HG03039 (cell line): ENCODE results near the gene PRDM11.

ENCODE experiments used
- ATAC-seq: cut with Tn5 transposase; IDR thresholded peaks from one replicate; pipeline ENCODE4 v1.9.1; 2021; ENCODE audit warnings: mild to moderate bottlenecking, moderate library complexity; ENCODE audit not compliant: unreplicated experiment

PRDM11 gene

DNA sequence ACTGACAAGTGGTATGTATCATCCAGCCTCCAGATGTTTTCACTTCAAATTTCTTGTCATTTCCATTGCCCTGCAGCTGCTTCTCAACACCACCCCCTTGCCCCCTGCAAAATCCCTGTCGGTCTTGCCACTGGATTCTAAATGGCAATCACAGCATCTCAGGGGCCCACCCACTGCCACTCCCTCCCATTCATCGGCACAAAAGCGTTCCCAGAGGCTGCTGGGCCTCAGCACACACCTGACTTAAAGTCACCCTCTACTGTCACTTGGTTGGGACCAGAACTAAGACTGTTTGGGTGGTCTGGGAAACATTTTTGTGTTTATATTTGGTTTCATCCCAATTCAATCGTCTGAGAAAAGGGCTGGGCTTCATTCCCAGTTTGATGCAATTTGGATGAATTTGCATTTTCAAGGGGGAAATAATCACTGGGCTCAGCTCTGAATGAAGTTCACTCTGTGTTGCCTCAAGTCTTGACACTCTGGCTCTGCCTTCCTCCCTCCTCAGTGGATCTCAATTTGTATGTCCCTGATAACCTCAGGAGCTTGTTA, 112.6 kb downstream of the PRDM11 start:
- ATAC-seq = no peak

DNA sequence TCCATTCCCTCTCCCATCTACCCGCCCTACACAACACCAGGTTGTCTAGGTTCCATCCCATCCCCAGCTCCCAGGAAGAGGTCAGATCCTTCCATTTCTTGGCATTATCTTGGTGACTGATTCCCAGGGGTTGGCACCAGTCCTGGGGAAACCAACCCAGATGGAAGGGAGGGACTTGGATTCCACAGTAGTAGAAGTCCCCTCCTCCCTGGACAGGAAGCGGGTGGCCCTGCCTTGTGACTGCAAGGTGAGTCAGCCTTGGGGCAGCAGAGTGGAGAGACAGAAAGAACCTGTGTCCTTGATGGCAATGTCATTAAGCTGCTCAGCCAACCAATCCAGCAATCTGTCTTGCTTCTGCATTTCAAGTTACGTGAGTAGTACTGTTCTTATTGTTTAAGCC, 113.2 kb downstream of the PRDM11 start:
- ATAC-seq = no peak

DNA sequence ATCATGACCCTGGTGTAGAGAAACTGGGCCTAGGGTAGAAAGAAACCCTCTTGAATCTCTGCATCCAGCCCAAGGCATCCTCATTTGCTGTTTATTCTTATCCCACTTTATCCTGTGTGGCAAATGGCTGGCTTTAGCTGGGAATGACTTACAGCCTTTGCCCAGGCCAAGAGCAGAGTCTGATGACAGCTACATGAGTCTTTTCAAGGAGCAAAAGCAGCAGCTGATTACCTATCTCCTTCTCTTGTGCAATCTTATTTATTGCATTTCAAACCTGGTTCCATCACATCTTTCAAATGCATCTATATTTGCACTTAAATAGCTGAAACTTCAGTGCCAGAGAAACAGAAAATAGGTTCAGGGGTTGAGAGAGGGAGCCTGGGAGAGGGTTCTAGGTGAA, 113.6 kb downstream of the PRDM11 start:
- ATAC-seq = no peak

DNA sequence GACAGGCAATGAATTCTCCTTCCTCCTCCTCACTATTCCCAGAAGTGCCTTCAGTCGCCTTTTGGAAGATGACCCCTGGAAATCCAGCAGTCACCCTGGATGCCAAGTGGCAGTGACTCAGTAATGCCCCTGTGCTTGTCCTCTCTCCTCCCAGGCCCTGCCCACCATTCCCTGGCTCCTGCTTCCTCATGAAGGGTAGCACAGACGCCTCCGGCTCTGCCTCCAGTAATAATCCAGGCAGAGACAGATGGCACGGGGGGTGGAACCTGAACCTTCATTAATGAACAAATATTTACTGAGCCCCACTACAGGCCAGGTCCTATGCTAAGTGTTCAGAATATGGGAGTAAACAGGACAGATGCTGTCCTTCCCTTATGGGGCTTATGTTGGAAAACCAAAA, 116.5 kb downstream of the PRDM11 start:
- ATAC-seq = no peak

DNA sequence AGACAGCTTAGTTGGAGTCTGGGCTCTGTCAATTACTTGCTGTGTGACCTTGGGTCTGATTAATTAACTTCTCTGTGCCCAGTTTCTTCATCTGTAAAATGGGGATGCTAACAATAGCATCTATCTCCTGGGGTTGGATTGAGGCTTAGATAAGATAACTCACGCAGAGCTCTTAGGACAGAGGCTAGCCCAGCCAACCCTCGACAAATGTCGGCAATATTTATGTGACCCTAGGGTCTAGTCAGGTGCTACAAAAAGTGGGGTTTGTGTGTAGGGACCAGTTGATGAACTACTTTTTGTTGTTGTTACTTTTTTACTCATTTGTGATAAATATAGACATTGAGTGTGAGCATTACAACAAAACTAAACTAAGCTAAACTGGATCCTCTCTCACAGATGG, 117.3 kb downstream of the PRDM11 start:
- no peak for ATAC-seq

DNA sequence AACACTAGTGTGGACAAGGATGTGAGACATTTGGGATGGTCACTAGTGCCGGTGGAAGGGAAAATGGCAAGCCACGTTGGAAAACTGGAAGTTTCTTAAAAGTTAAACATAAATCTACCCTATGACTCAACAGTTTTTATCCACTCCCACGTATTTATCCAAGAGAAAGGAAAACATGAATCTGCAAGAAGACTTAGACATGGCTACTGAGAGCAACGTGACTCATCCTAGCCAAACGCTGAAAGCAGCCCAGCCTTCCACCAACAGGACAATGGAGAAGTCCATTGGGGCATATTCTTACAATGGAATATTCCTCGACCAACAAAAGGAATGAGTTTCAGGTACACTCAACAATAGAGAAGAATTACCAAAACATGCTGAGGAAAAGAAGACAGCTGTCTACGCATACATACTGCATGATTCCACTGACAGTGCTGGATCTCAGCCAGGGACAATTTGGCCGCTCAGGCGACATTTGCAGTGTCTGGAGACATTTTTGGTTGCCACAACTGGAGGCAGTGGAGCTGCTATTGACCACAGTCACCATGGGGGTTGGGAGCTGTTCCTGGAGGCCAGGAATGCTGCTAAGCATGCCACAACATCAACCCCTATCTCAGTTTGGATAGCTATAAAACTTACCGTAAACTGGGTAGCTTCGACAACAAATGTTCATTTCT, 118.5 kb downstream of the PRDM11 start:
- no peak for ATAC-seq

DNA sequence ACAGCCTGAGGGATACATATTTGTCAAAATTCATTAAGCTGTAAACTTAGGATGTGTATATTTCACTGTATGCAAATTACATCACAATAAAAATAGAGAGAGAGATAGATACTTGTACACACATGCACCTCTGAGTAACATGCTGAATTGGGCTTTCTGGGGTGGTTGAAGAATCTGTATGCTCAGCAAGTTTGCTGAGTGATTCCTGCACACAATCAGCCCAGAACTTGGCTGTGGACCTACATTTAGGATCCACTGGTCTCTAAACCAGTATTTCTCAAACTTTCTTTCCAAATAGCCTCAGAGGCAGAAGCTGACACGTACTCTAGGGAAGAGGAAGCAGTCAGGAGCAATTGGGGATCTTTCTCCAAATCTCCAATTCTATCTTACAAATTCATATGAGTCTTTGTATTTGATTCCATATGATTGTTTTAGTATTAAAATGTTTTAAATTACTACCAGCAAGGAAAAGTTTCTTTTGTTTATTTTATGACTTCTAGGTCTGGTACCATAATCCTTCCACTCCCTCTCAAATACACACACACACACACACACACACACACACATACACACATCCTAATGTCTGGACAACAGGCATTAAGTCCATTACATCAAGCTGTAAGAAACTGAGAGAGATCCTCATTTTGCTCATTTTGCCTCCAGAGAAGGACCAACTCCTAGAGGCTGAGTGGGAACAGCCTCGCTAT, 119.7 kb downstream of the PRDM11 start:
- ATAC-seq = no peak

DNA sequence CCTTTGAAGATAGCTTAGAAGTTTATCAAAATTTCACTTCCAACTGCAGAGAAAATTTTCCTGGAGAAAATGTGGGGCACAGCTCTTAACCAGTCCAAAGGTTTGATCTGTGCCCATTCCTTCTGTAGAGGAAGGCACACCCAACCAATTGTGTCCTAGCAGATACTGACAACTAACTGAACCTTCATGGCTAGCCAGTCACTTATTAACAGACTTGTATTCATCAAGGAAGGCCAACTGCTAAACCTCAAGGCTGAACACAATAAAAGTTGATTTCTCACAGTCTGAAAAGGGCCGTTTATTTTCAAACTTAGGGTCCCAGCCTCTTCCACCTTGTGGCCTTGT, 120.2 kb downstream of the PRDM11 start:
- ATAC-seq = no peak

DNA sequence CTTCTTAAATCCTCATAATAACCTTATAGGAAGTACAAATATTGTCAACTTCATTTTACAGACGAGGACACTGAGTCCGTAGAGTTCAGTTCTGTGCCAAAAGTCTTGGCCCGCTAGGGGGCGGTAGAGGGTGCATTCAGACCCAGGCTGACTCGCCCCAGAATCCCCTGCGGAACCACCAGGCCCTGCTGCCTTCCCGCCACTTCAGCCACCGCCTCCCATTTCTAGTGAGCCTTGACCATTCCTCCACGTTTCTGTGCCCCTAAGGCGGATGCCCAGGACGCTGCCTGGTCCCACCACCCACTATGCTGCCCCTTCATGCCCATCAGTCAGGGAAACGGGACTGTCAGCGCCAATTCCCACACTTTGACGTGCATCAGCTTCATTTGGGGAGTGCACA, 120.6 kb downstream of the PRDM11 start:
- ATAC-seq = no peak

DNA sequence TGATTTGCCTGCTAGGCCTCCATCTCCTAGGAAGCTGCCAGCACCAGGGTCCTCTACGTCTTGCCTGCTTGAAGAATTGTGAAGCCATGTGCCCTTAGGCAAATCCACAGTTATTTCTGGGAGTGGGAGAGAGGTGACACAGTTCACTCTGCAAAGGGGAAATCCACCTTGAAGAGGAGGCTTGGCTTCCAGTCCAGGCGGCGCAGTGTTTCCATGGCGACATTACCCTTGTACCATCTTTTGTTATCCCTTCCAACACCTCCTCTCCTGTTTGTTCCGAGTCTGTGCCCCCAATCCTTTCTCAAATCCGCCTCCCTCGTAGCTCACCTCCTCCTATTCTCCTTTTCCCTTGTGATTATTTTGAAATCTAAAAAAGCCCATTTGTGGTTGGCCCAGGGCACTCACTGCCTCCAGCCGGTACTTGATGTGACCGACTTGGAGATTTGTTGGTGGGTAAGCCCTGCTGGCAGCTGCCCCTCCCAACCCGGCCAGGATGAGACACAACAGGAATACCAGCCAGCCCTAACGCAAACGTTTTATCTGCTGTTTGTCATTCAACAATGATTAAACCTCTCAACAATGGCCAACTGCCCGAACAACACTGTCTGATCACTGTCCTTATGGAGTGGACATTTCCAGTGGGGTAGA, 121.3 kb downstream of the PRDM11 start:
- ATAC-seq = no peak

DNA sequence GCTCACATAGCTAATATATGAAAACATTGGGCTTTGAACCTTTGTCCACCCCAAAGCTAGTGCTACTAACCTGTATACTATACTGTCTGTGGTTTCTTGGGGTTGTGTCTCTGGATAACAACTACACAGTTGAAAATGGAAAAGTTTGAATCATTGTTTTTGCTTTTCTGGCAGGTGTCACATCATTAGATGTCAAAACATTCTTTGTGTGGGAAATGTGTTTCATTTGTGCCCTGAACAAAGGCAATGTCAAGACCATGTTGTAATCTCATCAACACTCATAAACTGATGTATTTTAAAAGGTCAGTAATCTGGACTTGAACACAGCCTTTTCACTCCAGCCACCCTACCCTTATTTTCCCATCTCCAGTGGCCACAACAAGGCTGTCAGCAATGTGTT, 123.2 kb downstream of the PRDM11 start:
- ATAC-seq = no peak

DNA sequence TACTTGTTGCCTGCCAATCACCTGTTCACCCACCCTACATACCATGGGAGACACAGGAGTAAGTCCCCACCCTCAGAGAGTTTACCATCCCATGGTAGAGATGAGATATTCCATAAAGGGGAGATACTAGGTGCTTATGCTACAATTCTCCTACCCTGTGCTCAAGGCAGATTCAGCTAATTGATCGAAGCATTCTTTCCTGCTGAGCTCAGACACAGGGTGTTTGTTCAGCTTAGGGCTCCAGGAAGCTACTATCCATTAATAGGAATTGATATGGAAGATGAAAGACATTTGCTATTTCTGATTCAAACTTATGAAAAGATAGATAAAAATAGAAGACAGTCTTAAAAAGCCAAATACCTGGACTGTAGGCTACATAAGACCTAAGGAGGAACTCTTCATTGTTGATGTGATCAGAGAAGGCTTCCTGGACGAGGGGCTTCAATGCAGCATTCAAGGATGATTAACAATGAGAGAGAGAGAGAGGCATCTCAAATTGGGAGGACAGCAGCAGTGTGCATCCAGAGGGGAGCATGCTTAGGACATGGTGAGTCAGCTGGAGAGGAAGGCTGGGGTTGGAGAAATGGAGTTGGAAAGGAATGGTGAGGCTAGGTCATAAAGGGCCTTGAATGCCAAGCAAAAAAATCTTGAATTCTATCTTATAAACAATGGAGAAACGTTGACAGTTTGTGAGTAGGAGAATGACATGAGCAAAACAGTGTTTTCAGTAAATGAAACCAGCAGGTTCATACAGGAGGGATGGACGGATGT, 124.7 kb downstream of the PRDM11 start:
- ATAC-seq = no peak

DNA sequence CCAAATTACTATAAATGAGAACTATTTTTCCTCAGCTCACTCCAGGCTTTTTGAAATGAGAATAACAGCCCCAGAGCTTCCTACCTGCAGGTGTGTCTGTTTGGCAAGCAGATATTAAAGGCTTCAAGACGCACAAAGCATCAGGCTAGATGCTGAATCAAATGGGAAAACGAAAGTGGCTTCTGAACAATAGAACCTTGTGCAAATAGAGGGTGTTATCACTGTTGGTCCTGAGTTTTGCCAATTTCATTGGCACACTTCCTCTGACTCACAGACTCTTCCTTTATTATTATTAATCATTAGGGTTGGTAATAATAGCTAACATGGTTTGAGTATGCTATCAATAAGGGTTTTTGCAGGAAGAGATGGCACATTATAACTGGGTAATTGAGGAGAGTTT, 126.3 kb downstream of the PRDM11 start:
- ATAC-seq = no peak

DNA sequence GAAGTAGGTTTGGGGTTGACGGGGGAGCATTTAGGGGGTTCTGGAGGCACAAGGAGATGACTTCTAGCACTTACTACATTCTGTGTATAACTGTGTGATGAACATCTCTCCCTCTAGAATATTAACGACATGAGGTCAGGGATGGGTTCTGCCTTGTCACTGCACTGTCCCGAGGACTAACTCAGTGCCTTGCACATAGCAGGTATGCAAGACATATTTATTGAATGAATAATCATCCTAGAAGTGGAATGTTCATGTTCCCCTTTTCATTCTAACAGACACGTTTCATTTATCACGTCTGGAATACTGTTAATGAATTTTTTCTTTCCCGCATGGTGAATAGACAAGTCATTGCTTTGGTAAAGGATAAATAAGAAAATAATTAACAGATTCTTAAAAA, 127.1 kb downstream of the PRDM11 start:
- ATAC-seq = no peak

DNA sequence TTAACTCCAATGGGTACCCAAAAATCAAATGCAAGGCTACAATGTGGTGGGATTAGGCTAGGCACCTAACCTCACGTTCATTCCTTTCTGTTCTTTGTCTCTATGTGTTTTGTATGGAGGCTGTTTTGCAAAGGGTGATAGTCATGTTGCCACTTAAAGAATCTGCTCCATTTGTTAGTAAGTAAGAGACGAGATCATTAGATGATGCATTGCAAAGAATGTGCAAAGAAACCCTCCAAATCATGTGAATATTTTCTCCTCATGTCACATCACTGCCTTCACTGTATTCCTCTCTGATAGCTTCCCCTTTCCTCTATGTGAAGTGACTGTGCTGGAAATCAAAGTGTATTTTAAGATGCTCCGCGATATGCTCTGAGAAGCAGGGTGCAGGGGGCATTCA, 127.8 kb downstream of the PRDM11 start:
- ATAC-seq = no peak

DNA sequence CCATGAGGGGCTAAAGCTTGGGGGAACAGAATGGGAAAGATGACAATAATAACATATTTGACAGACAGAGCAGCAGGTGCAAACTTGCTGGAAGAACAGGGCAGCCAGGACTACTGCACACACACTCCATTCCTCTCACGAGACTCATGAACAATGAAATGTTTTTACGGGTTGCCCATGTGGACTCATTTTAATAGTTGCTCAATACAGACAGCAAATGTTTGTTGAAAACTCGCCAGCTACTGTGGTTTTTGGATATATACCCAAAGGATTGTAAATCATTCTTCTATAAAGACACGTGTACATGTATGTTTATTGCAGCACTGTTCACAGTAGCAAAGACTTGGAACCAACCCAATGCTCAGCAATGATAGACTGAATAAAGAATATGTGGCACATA, 129.4 kb downstream of the PRDM11 start:
- ATAC-seq = no peak

DNA sequence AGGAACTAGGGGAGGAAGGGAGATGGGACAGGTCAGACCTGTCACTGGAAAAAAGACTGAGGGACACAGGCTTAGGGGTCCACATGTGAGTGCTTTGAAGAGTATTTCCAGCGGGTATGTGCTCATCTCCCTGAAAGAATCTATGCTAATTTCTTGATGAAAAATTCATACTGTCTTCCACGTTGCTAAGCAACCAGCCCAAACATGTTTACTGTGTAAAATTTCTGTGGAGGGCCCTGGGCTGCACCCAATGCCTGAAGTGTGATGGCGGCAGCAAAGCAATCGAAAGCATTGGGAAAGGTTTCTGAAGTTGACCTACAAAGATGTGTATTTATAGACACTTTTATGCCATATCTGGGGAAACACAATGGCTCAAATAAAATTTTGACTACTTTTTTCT, 132.3 kb downstream of the PRDM11 start:
- no peak for ATAC-seq

DNA sequence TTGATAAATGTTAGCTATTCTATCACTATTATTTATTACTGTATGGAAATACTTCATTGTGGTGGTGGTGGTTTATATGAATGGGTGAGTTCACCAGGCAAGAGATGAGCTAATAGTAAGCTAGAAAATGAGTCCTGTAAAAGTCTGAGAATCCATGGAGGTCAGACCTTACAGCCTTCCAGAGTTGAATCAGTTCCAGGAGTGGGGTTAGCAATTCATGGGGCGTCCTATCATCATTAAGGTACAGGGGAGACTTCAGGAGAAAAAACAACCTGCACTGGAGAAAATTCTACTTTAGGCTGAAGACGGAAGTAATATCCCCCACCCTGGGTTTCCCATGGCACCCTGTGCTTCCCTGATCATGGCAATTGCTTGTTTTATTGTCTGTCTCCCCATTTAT, 133.2 kb downstream of the PRDM11 start:
- ATAC-seq = no peak

DNA sequence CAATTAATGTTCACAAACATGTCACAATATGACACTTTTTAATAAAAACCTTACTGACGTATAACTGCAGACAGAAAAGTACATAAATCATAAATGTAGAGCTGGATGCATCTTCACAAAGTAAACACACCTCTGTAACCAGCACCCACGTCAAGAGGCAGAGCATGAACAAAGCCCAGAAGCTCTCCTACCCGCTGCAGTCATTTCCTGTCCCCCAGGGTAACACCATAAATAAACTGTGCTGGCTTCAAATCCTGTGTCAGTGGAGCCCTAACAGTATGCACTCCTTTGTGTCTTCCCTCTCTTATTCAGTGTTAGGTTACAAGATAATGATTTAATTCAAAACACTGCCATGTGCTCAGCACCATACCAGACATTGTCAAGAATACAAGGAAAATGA, 134.0 kb downstream of the PRDM11 start:
- ATAC-seq = no peak

DNA sequence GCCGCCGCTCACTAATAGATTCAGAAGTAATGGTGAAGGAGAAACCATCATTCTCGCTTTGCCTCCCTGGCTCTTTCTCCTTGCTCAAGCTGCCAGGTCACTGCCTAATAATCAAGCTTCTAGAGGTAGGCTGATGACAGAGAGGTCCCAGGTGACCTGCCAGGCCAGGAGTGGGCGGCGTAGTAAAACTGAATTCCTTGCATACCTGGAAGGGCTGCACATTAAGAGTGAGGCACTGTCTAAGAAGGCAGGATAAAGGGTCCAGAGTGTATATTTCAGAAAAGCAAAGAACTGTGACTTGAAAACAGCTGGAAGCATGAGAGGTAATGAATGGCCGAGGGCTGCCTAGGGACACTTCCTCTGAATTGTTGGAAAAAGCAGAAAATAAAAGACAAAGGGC, 135.6 kb downstream of the PRDM11 start:
- ATAC-seq = no peak
